ENCODE results near the gene EYA2. TPM values are rescaled to one million over a fixed set of nuclear protein-coding genes. Genes with fewer than 3 reads are reported as not detected.

Gene EYA2
- total RNA-seq, 1 donor from 2014 or later, result not detected

DNA sequence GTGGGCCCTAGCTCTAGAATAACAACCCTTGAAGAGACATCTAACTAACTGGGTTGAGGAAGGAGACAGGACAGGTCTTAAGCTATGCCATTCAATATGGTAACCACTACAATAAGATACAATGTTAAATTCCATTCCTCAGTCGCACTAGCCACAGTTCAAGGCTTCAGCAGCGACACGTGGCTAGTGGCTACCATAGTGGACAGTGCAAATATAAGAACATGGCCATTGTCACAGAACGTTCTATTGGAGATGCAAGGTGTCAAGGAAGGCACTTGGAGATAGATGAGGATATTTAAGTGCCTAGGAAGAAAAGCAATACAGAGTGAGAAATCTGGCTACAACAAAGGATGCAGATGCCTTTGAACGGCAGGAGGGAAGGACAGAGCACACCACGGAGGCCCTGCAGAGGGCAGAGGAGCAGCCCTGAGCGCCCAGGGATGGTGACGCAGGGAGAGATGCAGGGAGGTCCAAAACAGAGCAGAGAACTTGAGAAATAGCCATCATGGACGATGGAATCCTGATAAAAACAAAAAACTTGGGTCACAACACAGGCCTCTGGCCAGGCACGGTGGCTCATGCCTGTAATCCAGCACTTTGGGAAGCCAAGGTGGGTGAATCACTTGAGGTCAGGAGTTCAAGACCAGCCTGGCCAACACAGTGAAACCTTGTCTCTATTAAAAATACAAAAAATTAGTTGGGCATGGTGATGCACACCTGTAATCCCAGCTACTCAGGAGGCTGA is 321.2 kb downstream of the EYA2 start:
- DNase-seq (ENCODE audit: extremely low read depth, low read depth, low spot score), result no peak

DNA sequence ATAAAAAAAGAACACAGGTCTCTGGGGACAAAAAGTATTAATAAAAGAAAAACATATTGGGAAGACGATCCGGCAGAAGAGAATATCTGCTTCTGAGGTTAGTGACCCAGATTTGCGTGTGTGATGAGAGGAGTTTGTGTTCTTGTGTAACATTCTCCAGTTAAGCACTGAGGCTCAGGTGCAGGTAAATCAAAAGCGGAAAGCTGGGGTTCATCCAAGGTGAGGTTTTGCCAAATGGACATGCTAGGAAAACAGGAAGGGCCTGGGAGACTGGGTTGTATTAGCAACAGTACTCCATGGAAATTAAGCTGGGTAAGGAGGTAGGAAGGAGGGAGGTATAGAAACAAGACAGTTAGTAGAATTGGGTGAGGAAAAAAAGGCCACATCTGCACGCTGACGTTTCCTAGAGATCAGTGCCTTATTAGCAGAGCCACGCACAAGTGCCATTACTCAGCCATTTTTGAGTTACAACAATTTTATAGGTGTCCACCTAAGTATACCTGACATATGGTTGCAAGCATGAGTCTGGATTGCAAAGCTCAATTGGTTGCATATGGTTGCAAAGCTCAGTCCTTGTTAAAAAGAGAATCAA is 322.3 kb downstream of the EYA2 start:
- DNase-seq (ENCODE audit: extremely low read depth, low read depth, low spot score), result no peak

DNA sequence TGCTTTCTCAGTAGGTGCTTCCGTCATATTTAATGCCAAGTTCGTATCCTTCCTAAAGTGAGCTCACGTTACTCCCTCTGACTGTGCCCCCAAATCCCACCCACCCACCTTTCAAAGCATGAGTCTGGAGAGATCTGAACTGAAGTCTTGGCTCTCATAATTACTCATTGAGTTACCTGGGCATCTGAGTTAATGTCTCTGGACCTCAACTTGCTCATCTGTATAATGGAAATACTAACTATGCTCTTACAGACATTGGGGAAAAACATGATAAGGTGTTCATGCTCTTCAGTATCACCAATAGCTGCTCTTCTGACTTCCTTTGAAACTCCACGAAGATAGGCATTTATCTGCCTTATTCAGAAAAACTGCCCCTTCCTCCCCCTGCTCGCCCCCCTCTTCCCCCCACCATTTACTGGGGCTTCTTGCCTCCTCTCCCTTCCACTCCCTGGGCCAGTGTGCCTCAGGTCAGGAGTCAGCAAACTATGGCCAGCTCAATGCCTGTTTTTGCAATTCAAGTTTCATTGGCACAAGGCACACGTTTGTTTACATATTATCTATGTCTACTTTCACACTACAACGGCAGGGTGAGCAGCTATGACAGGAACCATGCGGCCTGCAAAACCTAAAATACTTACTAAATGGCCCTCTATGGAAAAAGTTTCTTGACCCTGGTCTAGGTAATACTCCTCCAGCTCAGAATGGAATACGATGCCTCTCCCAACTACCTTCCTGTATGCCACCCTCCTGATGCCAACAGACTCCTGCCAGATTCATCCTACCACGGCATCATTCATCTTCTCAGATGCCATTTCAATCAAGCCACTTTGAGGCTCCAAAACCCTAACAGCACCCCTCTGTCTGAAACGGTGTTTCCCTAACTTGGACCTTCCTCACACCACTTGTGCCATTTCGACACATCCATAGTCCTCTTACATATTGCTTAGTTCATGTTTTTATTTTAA is 323.1 kb downstream of the EYA2 start:
- DNase-seq (ENCODE audit: extremely low read depth, low read depth, low spot score), result no peak

DNA sequence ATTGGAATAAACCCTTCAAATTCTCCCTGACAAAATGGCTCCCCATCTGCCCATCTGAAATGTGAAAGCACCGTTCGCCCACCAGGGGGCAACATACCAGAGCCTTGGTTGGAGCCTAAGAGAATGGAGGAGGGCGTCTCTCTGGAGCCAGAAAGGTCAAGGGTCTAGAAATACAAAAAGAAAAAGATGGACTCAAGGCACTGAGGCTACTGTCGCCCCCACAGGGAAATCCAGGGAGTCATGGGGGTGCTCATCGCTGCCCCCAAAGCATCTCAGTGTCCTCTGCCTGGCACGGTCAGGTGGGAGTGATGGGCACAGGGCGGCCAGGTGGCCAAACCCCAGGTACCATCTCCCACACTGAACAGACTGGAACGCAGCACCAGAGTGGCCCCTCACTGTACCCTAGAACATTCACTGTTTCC is 325.5 kb downstream of the EYA2 start:
- DNase-seq (ENCODE audit: extremely low read depth, low read depth, low spot score), result no peak

DNA sequence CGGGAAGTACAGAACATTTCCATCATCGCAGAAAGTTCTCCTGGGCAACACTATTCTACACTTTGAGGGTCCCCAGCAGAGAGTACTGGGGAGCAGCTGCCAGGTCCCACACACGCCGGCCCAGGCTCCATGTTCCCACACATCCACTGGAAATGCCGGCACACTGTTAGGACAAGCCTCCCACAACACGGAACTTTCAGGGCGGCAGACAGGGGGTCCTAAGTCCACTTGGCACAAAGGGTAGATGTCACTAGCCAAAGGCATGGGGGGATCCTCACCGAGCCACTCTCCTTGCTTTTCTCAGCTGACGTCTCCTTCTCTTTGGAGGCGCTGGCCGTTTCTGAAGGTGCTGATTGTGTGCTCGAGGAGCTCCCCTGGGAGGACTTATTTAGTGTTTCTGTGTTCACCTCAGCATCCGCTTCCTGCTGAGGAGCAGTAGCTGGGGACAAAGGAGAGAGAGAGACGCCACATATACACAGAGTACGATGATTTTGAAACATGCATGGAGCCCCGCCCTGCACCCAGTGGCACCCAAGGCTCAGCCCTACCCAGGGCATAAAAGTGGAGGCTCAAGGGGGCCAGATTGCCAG is 326.5 kb downstream of the EYA2 start:
- no peak for DNase-seq (ENCODE audit: extremely low read depth, low read depth, low spot score)

DNA sequence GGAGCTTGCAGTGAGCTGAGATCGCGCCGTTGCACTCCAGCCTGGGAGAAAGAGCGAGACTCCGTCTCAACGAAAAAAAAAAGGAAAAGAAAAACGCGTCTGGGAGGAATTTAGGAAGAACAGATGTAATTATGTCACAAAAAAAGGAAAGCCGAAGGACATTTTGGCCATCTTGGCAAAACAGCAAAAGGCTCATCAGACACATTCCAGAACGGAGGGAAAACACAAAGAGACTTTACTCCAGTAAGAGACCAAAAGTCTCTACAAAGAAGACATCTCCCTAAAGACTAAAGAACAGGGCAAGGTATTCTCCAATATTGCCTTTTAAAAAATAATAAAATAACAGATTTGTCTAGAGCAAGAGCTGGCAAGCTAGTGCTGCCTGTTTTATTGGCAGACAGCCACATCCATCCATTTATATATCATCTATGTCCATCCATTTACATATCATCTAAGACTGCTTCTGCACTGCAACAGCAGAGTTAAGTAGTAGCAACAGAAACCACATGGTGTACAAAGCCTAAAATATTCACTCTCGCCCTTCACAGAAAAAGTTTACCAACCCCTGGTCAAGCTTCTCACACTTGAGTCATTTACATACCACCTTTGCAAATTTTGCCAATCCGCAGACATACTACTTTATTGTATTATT is 328.0 kb downstream of the EYA2 start:
- DNase-seq (ENCODE audit: extremely low read depth, low read depth, low spot score), result no peak

DNA sequence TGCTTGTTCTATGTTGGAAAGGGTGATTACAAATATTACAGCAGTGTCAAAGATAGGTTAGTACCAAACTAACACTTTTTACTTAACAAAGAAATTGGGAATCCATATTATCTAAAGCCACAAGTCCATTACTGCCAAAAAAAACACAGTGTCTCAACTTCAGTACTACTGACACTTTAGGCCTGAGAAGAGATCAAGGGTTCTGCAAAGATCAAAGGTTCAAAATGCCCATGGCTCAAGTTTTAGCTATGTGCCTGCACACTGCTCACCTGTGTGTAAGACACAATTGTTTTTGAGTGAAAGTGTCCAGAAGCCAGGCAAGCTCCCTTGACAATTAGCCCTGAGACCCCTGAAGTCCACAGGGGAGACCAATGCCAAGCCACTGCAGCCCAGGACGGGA is 329.3 kb downstream of the EYA2 start:
- no peak for DNase-seq (ENCODE audit: extremely low read depth, low read depth, low spot score)

DNA sequence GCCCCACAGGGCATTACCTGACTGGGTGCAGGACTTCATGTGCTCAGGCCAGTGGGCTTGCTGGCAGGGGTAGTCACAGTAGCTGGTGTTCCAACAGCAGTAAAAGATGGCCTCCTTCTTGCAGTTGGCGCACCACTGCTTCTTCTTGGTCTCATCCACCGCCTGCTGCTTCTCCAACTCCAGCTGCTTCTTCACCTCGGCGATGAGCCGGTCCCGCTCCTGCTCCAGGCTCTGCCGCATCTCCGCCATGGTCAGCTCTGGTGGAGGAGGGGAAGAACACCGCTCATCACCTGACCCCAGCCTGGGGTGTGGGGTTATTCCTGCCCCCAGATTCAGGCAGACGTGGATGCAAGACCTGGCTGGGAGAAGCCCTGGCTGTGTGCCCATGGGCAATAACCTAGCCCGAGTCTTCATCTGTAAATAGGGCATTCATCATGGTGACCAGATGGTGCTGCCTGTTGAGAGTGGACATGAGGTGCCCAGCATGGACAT is 329.7 kb downstream of the EYA2 start:
- no peak for DNase-seq (ENCODE audit: extremely low read depth, low read depth, low spot score)

DNA sequence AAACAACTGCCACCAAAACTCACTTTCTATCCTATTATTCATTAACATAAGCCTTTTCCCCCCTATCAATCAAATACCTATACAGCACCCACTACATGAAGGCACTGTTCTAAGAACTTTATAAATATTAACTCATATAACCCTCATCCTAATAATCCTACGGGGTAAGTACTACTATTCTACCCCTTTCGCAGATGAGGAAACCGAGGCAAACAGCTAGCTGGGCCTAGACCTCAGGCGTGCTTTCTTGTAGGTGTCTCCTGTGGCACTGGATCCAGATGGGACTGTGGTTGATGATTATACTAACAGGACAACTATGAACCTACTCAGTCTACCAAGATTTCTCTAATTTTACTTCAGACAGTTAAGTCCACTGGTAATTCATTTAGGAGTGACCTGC is 330.2 kb downstream of the EYA2 start:
- no peak for DNase-seq (ENCODE audit: extremely low read depth, low read depth, low spot score)

DNA sequence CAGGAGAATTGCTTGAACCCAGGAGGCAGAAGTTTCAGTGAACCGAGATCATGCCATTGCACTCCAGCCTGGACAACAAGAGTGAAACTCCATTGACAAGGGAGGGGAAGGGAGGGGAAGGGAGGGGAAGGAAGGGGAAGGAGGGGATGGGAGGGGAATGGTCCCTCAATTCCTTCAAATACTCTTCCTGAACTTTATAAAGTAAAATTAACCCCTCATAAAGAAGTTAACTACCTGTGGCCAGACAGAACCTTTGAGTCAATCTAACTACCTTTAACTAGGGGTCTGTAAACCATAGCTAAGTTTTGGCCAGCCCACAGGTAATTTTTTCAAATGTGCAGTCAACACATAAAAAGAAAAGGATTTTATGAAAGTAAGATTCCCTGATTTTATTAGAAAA is 330.8 kb downstream of the EYA2 start:
- DNase-seq (ENCODE audit: extremely low read depth, low read depth, low spot score), result no peak

DNA sequence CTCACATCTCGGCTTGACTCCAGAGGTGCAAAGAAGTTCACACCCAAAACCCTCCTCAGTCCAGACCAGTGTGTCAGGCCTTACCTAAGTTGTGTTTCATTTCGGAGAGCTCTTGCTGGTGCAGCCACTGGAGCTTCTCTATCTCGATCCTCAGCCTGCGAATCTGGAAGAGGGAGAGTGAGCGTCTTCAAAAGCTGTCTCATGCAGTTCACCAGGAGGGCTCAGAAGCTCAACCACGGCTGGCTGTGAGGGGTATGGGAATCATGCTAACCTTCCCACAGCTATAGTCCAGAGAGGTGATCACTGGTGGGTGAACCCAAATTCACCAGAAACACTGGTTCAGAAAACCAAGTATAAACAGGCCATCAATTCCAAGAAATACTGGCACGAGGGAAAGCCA is 332.5 kb downstream of the EYA2 start:
- no peak for DNase-seq (ENCODE audit: extremely low read depth, low read depth, low spot score)

DNA sequence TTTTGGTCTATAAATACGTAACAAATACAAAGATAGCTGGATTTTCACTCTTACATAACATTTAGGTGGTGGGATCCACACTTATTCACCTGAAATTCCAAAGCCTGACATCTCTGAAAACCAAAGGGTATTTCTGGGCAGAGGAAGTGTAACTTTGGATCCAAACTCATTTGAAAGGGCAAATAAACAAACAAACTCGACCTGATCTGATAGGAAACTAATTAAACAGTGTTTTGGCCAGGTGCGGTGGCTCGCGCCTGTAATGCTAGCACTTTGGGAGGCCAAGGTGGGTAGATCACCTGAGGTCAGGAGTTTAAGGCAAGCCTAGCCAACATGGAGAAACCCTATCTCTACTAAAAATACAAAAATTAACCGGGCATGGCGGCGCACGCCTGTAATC is 332.9 kb downstream of the EYA2 start:
- no peak for DNase-seq (ENCODE audit: extremely low read depth, low read depth, low spot score)

DNA sequence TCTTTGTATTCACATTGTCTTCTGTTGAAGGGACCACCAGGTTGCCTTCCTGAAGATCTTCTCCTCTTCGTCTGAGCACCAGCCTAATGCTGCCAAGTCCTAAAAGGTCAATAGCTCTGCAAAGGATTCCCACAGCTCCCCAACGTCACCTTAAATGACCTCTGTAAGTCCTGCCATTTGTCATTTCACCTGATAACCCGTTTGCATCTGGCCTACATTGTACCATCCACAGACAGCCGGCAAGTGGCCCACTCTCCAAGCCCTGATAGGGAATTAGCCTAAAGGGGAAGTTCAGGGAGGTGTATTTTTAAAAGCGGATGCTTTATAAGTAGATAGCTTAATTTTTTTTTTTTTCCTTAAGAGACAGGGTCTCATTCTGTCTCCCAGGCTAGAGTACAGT is 334.0 kb downstream of the EYA2 start:
- DNase-seq (ENCODE audit: extremely low read depth, low read depth, low spot score), result no peak

DNA sequence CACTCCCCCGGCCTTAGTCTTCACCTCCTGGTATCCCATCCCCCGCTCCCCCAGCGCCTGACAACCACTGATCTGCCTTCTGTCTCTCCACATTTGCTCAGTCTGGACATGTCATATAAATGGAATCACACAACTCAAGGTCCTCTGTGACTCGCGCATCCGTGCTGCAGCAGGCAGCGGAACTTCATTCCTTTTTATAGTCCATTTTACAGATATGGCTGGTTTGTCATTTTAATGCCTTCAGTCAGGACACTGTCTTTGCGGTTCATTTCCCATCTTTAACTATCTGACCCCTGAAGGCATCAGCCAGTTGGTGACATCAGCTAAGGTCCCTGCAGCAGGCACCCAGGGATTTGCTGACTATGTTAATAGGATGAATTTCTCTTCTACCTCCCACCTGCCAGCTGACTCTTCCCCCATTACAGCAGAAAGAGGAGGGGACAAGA is 336.2 kb downstream of the EYA2 start:
- DNase-seq (ENCODE audit: extremely low read depth, low read depth, low spot score), result no peak

DNA sequence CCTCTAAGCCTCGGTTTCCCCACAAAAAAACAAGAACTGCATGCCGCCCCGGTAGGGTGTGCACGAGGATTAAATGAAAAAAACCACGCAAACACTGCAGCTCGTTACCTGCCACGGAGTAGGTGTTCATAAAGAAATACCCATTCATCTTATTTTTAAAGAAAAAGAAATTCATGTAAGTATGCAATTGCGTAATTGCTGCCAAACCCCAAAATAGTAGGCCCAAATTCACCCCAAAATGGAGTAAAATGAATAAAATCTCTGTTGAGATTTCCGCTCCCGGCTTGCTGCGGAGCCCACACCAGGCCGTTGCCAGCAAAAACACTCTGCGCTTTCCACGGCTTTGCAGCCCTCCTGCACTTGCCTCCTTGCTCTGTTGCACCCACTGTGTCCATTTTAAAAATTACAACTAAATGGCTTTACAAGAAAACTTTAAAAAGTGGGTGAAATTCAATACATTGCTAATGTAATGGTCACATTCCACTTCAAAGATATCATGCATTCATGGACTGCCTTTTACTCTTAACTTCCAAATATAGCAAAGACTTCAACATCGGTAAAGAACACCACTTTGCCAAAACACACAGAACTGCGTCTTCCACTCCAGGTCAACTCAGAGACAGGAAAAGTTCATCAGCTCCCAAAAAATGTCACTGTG is 336.9 kb downstream of the EYA2 start:
- no peak for DNase-seq (ENCODE audit: extremely low read depth, low read depth, low spot score)

DNA sequence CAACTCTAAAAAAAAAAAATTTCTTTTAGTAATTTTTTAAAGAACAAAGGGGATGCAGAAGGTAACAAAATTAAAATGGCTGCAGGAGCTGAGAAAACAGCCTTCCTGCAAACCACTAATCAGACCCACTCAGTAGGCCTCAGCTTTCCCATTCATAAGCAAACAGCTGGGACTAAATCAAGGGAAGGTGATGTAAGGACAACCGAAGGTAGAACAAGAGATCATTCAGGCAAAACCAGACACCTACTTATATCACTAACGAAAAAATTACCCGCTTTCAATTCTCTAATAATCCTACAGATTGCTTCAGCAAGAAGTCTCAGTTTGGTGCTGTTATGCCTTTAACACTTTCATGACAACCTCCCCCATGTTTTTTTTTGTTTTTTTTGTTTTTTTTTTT is 337.9 kb downstream of the EYA2 start:
- no peak for DNase-seq (ENCODE audit: extremely low read depth, low read depth, low spot score)

DNA sequence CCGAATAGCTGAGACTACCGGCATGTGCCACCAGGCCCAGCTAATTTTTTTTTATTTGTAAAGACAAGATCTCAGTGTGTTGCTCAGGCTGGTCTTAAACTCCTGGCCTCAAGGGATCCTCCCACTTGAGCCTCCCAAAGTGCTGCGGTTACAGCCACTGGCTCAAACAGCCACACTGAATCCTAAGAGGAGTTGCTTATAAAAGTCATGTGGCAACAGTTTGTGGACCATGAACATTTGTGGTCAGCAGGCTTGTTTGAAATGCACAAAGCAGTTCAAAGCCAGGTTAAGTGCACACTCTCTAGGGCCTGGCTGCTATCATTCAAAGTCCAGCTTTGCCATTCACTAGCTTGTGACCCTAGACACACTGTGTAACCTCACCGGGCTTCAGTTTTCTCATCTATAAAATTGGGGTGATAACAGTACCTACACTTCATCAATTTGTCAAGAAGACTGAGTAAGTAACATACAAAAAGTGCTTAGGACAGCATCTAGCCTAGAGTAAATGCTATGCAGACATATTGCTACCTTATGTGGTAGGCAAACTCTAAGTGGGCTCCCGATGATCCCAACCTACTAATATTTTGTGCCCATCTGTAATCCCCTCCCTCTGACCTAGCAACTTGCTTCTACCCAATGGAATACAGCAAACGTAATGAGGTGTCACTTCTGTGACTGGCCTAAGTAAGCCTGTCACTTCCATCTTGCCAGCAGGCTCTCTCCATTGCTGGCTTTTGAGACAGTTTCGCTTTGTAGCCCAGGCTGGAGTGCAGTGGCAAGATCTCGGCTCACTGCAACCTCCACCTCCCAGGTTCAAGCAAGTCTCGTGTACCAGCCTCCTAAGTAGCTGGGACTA is 338.9 kb downstream of the EYA2 start:
- no peak for DNase-seq (ENCODE audit: extremely low read depth, low read depth, low spot score)

DNA sequence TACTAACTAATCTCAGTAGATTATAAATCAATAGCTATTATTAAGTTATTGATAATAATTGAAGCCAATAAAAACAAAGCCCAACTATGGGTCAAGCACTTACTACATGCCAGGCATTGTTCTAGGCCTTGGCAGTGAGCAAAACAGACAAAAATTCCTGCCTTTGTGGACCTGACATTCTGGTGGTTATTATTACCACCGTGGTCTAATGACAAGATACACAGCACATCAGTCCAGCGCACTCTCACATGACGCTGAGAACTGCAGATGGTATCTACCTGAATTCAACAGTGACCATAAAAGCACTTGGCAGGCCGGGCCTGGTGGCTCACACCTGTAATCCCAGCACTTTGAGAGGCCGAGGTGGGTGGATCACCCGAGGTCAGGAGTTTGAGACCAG is 340.5 kb downstream of the EYA2 start:
- DNase-seq (ENCODE audit: extremely low read depth, low read depth, low spot score), result no peak

Data from glomerular endothelial cell (primary cell).